Esophagus (tissue), 2 donors: ENCODE data around the gene ADGRG1. TPM values are rescaled to one million over a fixed set of nuclear protein-coding genes. Genes with fewer than 3 reads are reported as not detected.

Source experiments
- H3K27ac ChIP-seq, 2 donors: one replicate each; pipeline ENCODE4 v1.5.1; 2013; ENCODE audit warnings: low read depth in 2 of 2, mild to moderate bottlenecking in 2 of 2, inconsistent platforms in 1 of 2, low read length in 1 of 2, moderate library complexity in 1 of 2
- H3K27me3 ChIP-seq, 2 donors: one replicate each; pipeline ENCODE4 v1.6.1; 2013; ENCODE audit warnings: low read length in 2 of 2, control low read depth in 1 of 2, mild to moderate bottlenecking in 1 of 2; ENCODE audit not compliant: insufficient read depth in 2 of 2, control insufficient read depth in 1 of 2
- H3K36me3 ChIP-seq, 2 donors: one replicate each; pipeline ENCODE4 v1.6.1; 2013; ENCODE audit warnings: low read length in 1 of 2; ENCODE audit not compliant: control insufficient read depth in 2 of 2, insufficient read depth in 2 of 2
- H3K4me1 ChIP-seq, 2 donors: one replicate each; pipeline ENCODE4 v1.6.1; 2013; ENCODE audit warnings: low read length in 1 of 2; ENCODE audit not compliant: control insufficient read depth in 2 of 2, insufficient read depth in 2 of 2
- H3K4me3 ChIP-seq, 2 donors: one replicate each; pipeline ENCODE4 v1.5.1; 2013; ENCODE audit warnings: low read length in 2 of 2, mild to moderate bottlenecking in 2 of 2, low read depth in 1 of 2, moderate library complexity in 1 of 2
- H3K9me3 ChIP-seq, 2 donors: one replicate each; pipeline ENCODE4 v1.6.1; 2013; ENCODE audit warnings: mild to moderate bottlenecking in 2 of 2, low read depth in 1 of 2, low read length in 1 of 2, moderate library complexity in 1 of 2; ENCODE audit not compliant: control insufficient read depth in 2 of 2, insufficient read depth in 1 of 2
- WGBS, 2 donors: extraction: QIAGEN DNeasy Blood & Tissue Kit; methylation state at CpG; one replicate each; pipeline ENCODE4 v1.1.7; 2013; 5-methylcytosine and 5-hydroxymethylcytosine counted together
- polyA plus RNA-seq, 2 donors: library from polyadenylated mRNA; stranded (reverse); fragments of 200-250 nt; gene quantifications; one replicate each; pipeline ENCODE4 v1.2.3, GENCODE V29; 2013
- donor health status: healthy with polysubstance abuse.
- donor health status: Bipolar disorder and iron deficiency.

Gene ADGRG1
- polyA plus RNA-seq, 2 donors: 30.9 to 31.1 TPM

- no peak overlapping the region for H3K4me3 ChIP-seq
- H3K27ac ChIP-seq: peak overlapping the region; percentile 86 to 94
- no peaks in the 10 kb centered on the region for H3K9me3 ChIP-seq
- no peaks in the 10 kb centered on the region for H3K27me3 ChIP-seq
- WGBS, 2 donors: 58 to 59% methylated on average over 19 of the region's 19 CpGs
- peaks cover 0 to 26% of the 10 kb centered on the region in 2 donors for H3K4me1 ChIP-seq
- H3K36me3 ChIP-seq: no peaks in the 10 kb centered on the region
Measured at GRCh38 chr16:57618296-57619132, 9.9 kb upstream of the ADGRG1 start.

- H3K27me3 ChIP-seq: no peaks in the 10 kb centered on the region
- peaks cover 0 to 32% of the 10 kb centered on the region in 2 donors for H3K4me1 ChIP-seq
- no peaks in the 10 kb centered on the region for H3K36me3 ChIP-seq
- H3K4me3 ChIP-seq: peak overlapping the region in 1 of 2 donors; percentile 51
- 53 to 66% methylated on average over 8 of the region's 8 CpGs for WGBS, 2 donors
- H3K9me3 ChIP-seq: no peaks in the 10 kb centered on the region
- peak overlapping the region; percentile 86 to 94 for H3K27ac ChIP-seq
Measured at GRCh38 chr16:57619133-57619605, 9.3 kb upstream of the ADGRG1 start.

GRCh38 chr16:57619606-57620334 lies 8.7 kb upstream of the ADGRG1 start:
- Histone ChIP-seq H3K27ac (peak overlapping the region; percentile 93 to 94), H3K9me3 (no peaks in the 10 kb centered on the region), H3K27me3 (no peaks in the 10 kb centered on the region), H3K4me1 (peaks cover 0 to 34% of the 10 kb centered on the region in 2 donors), H3K36me3 (no peaks in the 10 kb centered on the region), H3K4me3 (peak overlapping the region; percentile 51 to 67)
- 53 to 56% methylated on average over 16 of the region's 16 CpGs for WGBS, 2 donors

GRCh38 chr16:57620335-57621231 lies 7.8 kb upstream of the ADGRG1 start:
- Histone ChIP-seq H3K4me1 (peaks cover 0 to 33% of the 10 kb centered on the region in 2 donors), H3K36me3 (no peaks in the 10 kb centered on the region), H3K27me3 (no peaks in the 10 kb centered on the region), H3K4me3 (peak overlapping the region; percentile 51 to 67), H3K9me3 (no peaks in the 10 kb centered on the region), H3K27ac (peak overlapping the region; percentile 93 to 94)
- WGBS, 2 donors: 48 to 51% methylated on average over 27 of the region's 27 CpGs

- Histone ChIP-seq H3K4me3 (peak overlapping the region in 1 of 2 donors; percentile 51), H3K27me3 (no peaks in the 10 kb centered on the region), H3K9me3 (no peaks in the 10 kb centered on the region), H3K4me1 (peaks cover 0 to 33% of the 10 kb centered on the region in 2 donors), H3K27ac (peak overlapping the region; percentile 93 to 94), H3K36me3 (no peaks in the 10 kb centered on the region)
- WGBS, 2 donors: 43 to 49% methylated on average over 10 of the region's 10 CpGs
Measured at GRCh38 chr16:57621521-57622271, 6.7 kb upstream of the ADGRG1 start.

- no peaks in the 10 kb centered on the region for H3K9me3 ChIP-seq
- no peak overlapping the region for H3K4me3 ChIP-seq
- no peaks in the 10 kb centered on the region for H3K36me3 ChIP-seq
- WGBS, 2 donors: 57 to 58% methylated on average over 16 of the region's 16 CpGs
- H3K27ac ChIP-seq: peak overlapping the region; percentile 93 to 94
- no peaks in the 10 kb centered on the region for H3K27me3 ChIP-seq
- H3K4me1 ChIP-seq: peaks cover 0 to 34% of the 10 kb centered on the region in 2 donors
Measured at GRCh38 chr16:57622361-57623250, 5.8 kb upstream of the ADGRG1 start.

- Histone ChIP-seq H3K4me3 (no peak overlapping the region), H3K27ac (peak overlapping the region; percentile 20 to 93), H3K27me3 (no peaks in the 10 kb centered on the region), H3K36me3 (no peaks in the 10 kb centered on the region), H3K9me3 (no peaks in the 10 kb centered on the region), H3K4me1 (peaks cover 0 to 35% of the 10 kb centered on the region in 2 donors)
- WGBS, 2 donors: 42 to 50% methylated on average over 17 of the region's 17 CpGs
Measured at GRCh38 chr16:57623251-57624043, 5.0 kb upstream of the ADGRG1 start.
